Measurements from ENCODE around the gene ROCK2.

- TF ChIP-seq CTCF (IDR thresholded peaks at IDR 0.05) (no peak), POLR2A (IDR thresholded peaks at IDR 0.05; ENCODE audit: low read depth) (no peak), POLR2AphosphoS5 (IDR thresholded peaks at IDR 0.05) (no peak), EP300 (IDR thresholded peaks at IDR 0.05) (no peak)
Measured at GRCh38 chr2:11309706-11310105, 34.7 kb downstream of the ROCK2 start.
